NCI-H2029 treated with DMSO at 0.1 percent for 48 hours (cell line): ENCODE results near the gene NFKBIZ.
"Not testable (repeated sequence)": the region's sequence is repeated elsewhere in the genome, so short reads cannot be mapped to it uniquely, and the experiment has no call there.

ENCODE experiments used
- DNase-seq: peaks from one replicate; lab custom pipeline; 2025; lab: John Stamatoyannopoulos, UW

Gene NFKBIZ

GRCh38 chr3:101851072-101851770, 1.9 kb downstream of the NFKBIZ start:
- no peak for DNase-seq

GRCh38 chr3:101851850-101852714, 2.8 kb downstream of the NFKBIZ start:
- DNase-seq = no peak

- DNase-seq = no peak
Measured at GRCh38 chr3:101852983-101853840, 3.9 kb downstream of the NFKBIZ start.

DNA sequence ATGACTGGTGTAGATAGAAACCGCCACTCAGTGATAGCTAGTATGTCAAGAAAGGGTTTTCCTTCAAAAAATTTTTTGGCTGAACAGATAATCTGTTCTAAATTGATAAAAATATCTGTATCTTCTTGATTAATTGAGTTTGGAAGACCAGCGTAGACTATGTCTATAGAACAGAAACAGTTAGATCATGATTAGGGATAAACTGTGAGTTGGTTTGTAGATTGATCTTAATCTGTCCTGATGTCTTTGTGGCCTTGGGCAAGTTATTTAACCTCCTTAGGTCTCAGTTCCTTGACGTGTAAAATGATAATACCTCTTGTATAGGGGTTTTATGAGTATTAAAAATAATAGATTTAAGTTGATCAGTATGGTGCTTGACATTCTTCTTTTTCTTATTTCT, 4.7 kb downstream of the NFKBIZ start:
- DNase-seq = no peak

GRCh38 chr3:101854608-101855304, 5.4 kb downstream of the NFKBIZ start:
- no peak for DNase-seq

DNA sequence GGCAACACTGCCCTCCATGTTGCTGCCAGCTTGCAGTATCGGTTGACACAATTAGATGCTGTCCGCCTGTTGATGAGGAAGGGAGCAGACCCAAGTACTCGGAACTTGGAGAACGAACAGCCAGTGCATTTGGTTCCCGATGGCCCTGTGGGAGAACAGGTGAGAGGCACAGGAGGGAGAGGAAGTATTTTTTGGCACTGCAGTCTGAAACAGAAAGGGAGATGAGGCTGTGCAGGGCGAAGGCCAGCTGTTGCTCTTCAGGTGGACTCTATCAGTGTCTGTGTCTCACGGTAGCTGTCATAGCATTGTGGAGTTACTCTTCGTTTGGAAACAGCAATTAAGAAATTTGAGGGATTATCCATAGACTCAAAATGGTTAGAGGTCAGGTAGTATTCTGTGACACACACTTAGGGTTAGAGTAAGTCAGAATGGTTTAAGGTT, 8.0 kb downstream of the NFKBIZ start:
- no peak for DNase-seq

DNA sequence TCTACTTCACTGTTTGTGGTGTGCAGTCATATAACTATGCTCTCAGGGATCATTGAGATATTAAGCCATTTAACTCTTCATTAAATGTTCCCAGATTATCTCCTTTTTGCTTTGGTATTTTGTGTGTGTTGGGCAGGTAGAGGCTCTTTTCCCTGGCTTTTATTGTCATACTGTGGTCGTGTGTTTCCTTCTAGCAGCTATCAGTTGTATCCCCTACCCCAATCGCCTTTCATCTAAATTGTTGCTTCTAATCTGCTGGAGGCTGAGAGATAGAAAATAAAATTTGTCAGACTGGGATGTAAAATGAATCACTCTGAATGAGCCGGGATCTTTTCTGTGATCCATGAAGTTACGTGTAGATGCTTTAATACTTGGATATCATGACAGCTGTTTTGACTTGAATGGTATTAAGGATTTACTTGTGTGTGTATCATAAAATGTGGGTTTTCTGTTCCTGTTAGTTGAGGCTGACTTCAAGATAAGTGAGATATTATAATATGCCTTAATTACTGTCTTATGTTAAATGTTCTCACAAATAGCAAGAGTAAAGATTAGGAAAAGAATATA, 9.2 kb downstream of the NFKBIZ start:
- DNase-seq = no peak

GRCh38 chr3:101859882-101860448, 10.7 kb downstream of the NFKBIZ start:
- no peak for DNase-seq

DNA sequence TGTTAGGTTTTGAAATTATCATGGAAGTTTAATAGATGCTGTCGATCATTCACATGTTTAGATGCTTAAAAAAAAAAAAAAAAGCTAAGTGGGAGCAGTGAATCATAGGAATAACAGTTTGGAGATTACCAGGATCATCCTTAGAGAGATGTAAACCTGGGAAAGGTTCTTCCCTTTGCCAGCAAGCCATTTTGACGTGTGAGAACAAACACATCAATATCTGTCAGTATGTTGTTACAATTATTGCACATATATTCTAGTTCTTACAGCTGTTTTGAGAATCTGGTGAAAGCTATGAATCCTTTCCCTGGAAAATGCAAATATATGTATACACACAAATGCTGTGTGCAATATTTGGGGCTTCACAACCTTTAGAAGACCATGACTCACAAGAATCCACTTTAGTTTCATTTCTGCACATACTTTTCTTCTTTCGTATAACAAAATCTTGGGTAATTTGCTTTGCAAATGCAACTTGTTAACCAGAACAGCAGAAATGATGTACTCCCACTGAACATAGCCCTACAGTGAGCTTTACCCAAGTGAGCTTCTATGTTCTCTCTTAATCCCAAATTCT, 12.0 kb downstream of the NFKBIZ start:
- DNase-seq = no peak

- no peak for DNase-seq
Measured at GRCh38 chr3:101861789-101862415, 12.6 kb downstream of the NFKBIZ start.

DNA sequence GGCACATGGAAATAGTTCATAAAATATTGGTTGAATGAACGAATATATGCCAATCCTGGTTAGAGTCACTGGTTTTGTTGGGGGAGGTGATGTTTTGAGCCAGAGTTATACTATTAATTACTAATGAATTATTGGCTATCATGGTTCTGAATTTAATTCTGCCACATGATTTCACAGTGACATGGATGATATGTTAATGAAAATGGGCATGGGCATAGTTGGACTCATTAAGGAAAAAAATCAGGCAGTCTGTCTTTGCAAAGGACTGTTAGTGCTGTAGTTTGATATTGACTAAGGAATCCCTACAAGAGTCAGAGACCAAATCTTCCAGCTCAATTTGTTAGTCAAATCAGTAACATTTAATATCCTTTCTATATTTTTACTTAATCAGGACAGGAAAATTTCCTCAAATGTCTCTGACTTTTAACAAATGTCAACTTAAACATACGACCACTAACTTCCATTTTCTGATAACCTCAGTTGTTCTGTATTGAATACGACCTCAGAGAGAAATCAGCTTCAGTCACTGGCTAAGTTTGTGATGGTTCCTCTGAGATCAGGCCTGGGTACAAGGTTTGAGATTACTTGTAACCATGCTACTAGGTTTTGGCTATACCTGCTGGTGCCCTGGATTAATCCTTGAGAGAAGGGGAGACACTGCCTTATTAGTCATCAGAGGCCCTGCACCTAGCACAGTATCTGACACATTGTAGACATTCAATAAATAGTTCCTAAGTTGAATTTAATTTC, 13.3 kb downstream of the NFKBIZ start:
- DNase-seq = no peak

- not testable (repeated sequence) for DNase-seq
Measured at GRCh38 chr3:101864926-101865325, 15.6 kb downstream of the NFKBIZ start.

- DNase-seq = peak; percentile 22
Measured at GRCh38 chr3:101865751-101866509, 16.6 kb downstream of the NFKBIZ start.

DNA sequence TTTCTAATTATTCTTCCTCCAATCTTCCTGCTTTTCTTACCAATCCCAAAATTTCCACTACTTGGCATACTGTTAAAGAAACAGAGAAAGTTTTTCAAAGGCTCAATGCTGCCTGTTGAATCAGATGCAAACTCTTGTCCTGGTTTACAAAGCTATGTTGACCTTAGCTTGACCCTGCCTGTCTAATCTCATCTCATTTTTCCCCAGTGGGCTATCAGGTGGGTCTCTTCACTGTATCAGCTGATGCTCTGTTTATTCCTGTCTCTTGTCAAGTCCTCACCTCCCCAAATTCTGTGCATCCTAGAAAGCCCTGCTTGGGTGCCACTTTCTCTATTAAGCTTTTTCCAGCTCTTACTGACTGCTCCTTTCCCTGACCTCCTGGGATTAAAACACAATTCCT, 18.2 kb downstream of the NFKBIZ start:
- DNase-seq = no peak

DNA sequence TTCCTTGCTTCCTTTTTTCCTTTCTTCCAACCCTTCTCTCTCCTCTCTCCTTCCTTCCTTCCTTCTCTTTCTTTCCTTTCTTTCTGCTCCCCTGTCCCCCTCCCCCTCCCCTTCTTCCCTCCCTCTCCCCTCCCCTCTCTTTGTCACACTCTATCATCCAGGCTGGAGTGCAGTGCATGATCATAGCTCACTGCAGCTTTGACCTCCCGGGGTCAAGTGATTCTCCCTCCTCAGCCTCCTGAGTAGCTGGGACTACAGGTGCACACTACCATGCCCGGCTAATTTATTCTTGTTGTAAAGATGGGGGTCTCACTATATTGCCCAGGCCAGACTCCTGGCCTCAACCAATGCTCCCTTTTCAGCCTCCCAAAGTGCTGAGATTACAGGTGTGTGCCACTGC, 18.7 kb downstream of the NFKBIZ start:
- no peak for DNase-seq

GRCh38 chr3:101868534-101869464, 19.5 kb downstream of the NFKBIZ start:
- no peak for DNase-seq

DNA sequence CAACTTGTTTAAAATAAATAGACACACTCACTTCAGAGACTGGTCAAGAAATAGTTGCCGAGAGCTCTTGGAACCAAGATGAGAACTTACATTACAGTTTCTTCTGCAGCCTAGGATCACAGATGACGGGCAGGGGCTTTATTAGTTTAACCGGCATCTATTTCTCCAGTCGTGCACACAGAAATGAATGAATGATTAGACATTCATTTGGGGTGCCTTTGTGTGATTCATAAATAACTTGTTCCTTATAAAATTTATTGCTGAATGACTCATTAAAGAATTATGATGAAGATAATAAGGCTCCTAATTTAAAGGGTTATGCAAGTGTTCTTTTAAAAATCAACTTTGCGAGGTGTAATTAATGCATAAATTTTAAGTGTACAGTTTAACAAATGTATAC, 20.8 kb downstream of the NFKBIZ start:
- DNase-seq = no peak

DNA sequence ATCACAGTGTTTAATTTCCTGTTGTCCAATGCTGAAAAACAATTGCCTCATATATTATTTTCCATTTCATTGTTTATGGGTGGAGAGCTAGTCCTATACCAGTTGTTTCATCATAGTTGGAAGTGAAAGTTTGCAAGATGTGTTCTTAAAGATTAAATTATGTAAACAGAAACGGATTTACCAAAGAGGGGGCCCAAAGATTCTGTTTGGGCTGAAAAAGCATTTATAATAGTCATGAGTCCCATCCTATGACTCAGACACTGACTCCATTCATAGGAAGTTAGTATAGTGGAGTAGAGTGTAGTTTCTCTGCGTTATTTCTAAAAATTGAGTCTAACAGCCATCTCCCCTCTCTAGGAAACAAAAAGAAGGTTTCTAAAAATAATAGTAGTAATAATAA, 24.3 kb downstream of the NFKBIZ start:
- no peak for DNase-seq
